Testis (tissue), 3 donors: Measurements from ENCODE around the gene SH3BP4. TPM values are rescaled to one million over a fixed set of nuclear protein-coding genes. Genes with fewer than 3 reads are reported as not detected.

Experiments
- DNase-seq: peaks from one replicate; pipeline ENCODE4 v3.0.0-alpha.2; 2019
- H3K27ac ChIP-seq, 2 donors: fragments of 200-600 bp; sonication (generic); one replicate each; pipeline ENCODE4 v1.5.1; 2019
- H3K27me3 ChIP-seq: fragments of 200-600 bp; sonication (generic); one replicate; pipeline ENCODE4 v1.5.1; 2019
- H3K36me3 ChIP-seq: fragments of 200-600 bp; sonication (generic); one replicate; pipeline ENCODE4 v1.5.1; 2017; ENCODE audit warnings: low read depth; ENCODE audit errors: missing control alignments
- H3K4me1 ChIP-seq: fragments of 200-600 bp; sonication (generic); one replicate; pipeline ENCODE4 v1.5.1; 2019
- H3K4me3 ChIP-seq, 2 donors: fragments of 200-600 bp; sonication (generic); one replicate each; pipeline ENCODE4 v1.5.1; 2017 to 2019
- H3K9me3 ChIP-seq: fragments of 200-600 bp; sonication (generic); one replicate; pipeline ENCODE4 v1.5.1; 2017
- POLR2A ChIP-seq: fragments of 450-650 bp; IDR thresholded peaks from one replicate; pipeline ENCODE4 v1.6.1; 2017; ENCODE audit warnings: antibody characterized with exemption, mild to moderate bottlenecking, moderate library complexity
- WGBS, 2 donors: methylation state at CpG; one replicate each; pipeline ENCODE4 v1.1.5; 2018; 5-methylcytosine and 5-hydroxymethylcytosine counted together
- intact Hi-C: fragments of 100-400 bp; cut with DNase I; formaldehyde crosslinking; loops from one replicate; pipeline ENCODE4 v1.15.1; 2023; ENCODE audit warnings: low total_unique reads
- polyA plus RNA-seq: library from polyadenylated mRNA; stranded (reverse); fragments of 350-450 nt; fragmentation: Illumina TruSeq; extraction: RNeasy Lipid Tissue Mini Kit (QIAGEN cat#74804); gene quantifications from one replicate; pipeline ENCODE4 v1.2.3, GENCODE V29; 2014; ENCODE audit warnings: low read depth, low replicate concordance; ENCODE audit not compliant: insufficient read depth
- total RNA-seq, 2 donors: library from RNA; depleted of rRNA; stranded (reverse); fragments of >200 nt; gene quantifications; one replicate each; pipeline ENCODE4 v1.2.3, GENCODE V29; 2016
- TF ChIP-seq, protein P1 (sequence below), 3 experiments: fragments of 450-650 bp in 2 of 3; fragments of 200-600 bp in 1 of 3; sonication (generic) in 1 of 3; IDR thresholded peaks; one replicate each; pipeline ENCODE4 v1.5.1; 2016 to 2019; ENCODE audit warnings: antibody characterized with exemption in 3 of 3, mild to moderate bottlenecking in 2 of 3, moderate library complexity in 1 of 3

Gene SH3BP4
- total and polyA plus RNA-seq, 3 donors from 2014 or later, result 33.3 to 88.5 (median 64.4) TPM

DNA sequence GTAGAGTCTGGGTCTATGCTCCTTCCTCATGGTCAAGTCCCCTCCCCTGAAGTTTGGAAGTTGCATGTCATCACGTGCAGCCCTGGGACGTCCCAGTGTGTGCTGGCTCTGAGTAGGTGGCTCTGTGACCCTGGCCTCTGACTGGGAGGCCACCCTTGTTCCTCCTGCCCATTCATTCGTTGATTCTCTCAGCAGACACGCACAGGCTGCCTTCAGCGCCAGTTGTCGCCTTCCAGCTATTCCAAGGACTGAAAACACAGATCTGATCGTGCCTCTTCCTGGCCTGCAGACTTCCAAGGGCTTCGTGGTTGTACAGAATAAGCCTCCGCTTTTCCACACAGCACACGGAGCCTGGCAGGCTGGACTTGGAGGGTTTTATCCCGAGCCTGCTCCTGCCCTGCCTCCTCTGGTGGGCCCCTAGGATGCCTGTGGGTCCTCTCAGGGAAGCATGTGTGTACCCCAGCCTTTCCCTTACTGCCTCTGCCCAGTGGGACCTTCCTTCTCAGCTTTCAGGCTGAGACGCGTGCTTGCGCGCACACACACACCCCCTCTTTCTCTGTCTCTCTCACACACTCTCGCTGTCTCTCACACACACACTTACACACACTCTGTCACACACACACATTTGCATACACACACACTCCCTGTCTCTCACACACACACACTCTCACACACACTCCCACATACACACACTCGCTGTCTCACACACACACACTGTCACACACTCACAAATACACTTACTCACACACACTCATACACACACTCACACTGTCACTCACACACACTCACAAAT is 17.7 kb downstream of the SH3BP4 start:
- Histone ChIP-seq H3K36me3 (no peaks in the 10 kb centered on the region), H3K9me3 (no peaks in the 10 kb centered on the region), H3K27me3 (no peaks in the 10 kb centered on the region), H3K27ac (peak overlapping the region in 1 of 2 donors; percentile 2), H3K4me3 (no peak overlapping the region), H3K4me1 (peaks cover 29% of the 10 kb centered on the region)
- intact Hi-C loops, result no loop called here
- 49 to 54% methylated on average over 17 of the region's 17 CpGs for WGBS, 2 donors
- peak; percentile 57 for DNase-seq
- TF ChIP-seq, protein P1, sequence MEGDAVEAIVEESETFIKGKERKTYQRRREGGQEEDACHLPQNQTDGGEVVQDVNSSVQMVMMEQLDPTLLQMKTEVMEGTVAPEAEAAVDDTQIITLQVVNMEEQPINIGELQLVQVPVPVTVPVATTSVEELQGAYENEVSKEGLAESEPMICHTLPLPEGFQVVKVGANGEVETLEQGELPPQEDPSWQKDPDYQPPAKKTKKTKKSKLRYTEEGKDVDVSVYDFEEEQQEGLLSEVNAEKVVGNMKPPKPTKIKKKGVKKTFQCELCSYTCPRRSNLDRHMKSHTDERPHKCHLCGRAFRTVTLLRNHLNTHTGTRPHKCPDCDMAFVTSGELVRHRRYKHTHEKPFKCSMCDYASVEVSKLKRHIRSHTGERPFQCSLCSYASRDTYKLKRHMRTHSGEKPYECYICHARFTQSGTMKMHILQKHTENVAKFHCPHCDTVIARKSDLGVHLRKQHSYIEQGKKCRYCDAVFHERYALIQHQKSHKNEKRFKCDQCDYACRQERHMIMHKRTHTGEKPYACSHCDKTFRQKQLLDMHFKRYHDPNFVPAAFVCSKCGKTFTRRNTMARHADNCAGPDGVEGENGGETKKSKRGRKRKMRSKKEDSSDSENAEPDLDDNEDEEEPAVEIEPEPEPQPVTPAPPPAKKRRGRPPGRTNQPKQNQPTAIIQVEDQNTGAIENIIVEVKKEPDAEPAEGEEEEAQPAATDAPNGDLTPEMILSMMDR (IDR thresholded peaks at IDR 0.05), result no peak

DNA sequence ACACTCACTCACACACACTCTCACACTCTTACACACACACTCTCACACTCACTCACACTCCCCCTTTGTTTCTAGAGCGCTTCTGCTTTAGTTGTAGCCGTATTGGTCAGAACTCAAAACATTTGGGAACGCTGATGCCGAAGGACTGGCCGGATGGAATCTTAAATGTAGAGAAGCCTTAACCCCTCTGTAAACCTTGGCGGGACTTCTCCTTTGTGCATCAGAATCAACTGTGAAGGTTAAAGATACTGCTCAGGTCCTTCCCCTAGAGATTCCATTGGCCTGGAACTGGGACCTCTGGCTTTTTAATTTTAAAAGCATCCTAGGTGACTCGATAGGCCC is 18.3 kb downstream of the SH3BP4 start:
- H3K9me3 ChIP-seq, result no peaks in the 10 kb centered on the region
- H3K36me3 ChIP-seq, result no peaks in the 10 kb centered on the region
- intact Hi-C loops, result no loop called here
- no peaks in the 10 kb centered on the region for H3K27me3 ChIP-seq
- peak overlapping the region in 1 of 2 donors; percentile 2 for H3K27ac ChIP-seq
- H3K4me1 ChIP-seq, result peaks cover 30% of the 10 kb centered on the region
- TF ChIP-seq POLR2A, result no peak
- TF ChIP-seq, protein P1 (IDR thresholded peaks at IDR 0.05), result no peak
- no peak overlapping the region for H3K4me3 ChIP-seq
- 48 to 71% methylated on average over 7 of the region's 7 CpGs for WGBS, 2 donors
- DNase-seq, result no peak

DNA sequence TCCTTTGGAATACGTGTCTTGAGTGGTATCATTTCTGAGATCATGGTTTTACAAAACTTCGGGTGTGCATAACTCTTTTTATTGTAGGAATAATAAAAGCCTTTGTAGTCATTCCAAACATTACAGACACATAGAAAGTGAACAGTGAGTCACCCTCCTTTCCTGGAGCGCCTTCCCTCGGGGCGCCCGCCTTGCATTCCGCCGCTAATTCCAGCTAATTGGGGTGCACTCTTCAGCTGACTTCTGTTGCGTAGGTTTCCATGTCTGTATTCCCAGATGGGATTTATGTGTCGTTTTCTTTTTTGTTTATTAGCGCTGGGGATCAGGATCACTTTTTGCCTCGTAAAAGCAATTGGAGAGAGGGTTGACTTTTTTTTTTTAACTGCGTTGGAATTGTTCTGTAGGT is 18.7 kb downstream of the SH3BP4 start:
- DNase-seq, result no peak
- Histone ChIP-seq H3K9me3 (no peaks in the 10 kb centered on the region), H3K36me3 (no peaks in the 10 kb centered on the region), H3K4me3 (no peak overlapping the region), H3K4me1 (peaks cover 33% of the 10 kb centered on the region), H3K27me3 (no peaks in the 10 kb centered on the region), H3K27ac (no peak overlapping the region)
- WGBS, 2 donors, result 79 to 80% methylated on average over 13 of the region's 13 CpGs
- intact Hi-C loops, result no loop called here
- no peak for TF ChIP-seq POLR2A
- TF ChIP-seq, protein P1 (IDR thresholded peaks at IDR 0.05), result no peak

DNA sequence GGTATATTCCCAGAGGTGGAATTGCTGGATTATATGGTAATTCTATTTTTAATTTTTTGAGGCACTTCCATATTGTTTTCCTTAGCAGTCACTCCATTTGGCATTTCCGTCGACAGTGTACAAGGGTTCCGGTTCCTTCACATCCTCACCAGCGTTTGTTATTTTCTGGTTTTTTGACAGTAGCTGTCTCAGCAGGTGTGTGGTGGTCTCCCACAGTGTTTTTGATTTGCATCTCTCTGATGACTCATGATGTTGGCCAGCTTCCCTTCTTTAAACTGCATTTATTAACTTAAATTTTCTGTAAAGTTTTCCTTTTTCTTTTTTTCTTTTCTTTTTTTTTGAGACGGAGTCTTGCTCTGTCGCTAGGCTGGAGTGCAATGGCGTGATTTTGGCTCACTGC is 19.7 kb downstream of the SH3BP4 start:
- intact Hi-C loops, result no loop called here
- H3K9me3 ChIP-seq, result no peaks in the 10 kb centered on the region
- H3K4me3 ChIP-seq, result no peak overlapping the region
- peaks cover 40% of the 10 kb centered on the region for H3K4me1 ChIP-seq
- no peaks in the 10 kb centered on the region for H3K36me3 ChIP-seq
- no peaks in the 10 kb centered on the region for H3K27me3 ChIP-seq
- no peak for TF ChIP-seq POLR2A
- TF ChIP-seq, protein P1 (IDR thresholded peaks at IDR 0.05), result no peak
- no peak for DNase-seq
- H3K27ac ChIP-seq, result no peak overlapping the region
- WGBS, 2 donors, result 88 to 91% methylated on average over 7 of the region's 7 CpGs

DNA sequence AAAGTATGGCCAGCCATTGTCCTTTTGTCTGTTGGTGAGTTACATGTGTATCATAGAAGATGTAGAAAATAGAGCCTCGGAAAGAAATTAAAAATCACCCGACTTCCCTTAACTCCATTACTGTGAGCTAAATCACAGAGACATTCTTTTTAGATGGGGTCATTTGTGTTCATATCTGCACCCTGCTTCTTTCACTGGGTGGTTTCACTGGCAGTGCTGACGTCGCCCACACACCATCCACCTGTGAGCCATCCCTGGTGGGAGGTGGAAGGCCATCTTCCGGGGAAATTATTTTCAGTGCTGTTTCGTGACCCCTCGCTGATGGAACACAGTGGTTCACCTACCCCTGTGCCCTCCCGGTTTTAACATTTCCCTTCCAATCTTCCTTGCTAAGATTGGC is 21.2 kb downstream of the SH3BP4 start:
- H3K4me1 ChIP-seq, result peaks cover 55% of the 10 kb centered on the region
- intact Hi-C loops, result no loop called here
- no peak overlapping the region for H3K27ac ChIP-seq
- no peak overlapping the region for H3K4me3 ChIP-seq
- no peaks in the 10 kb centered on the region for H3K27me3 ChIP-seq
- H3K36me3 ChIP-seq, result no peaks in the 10 kb centered on the region
- WGBS, 2 donors, result 62 to 65% methylated on average over 8 of the region's 8 CpGs
- no peaks in the 10 kb centered on the region for H3K9me3 ChIP-seq
- no peak for TF ChIP-seq POLR2A
- TF ChIP-seq, protein P1 (IDR thresholded peaks at IDR 0.05), result no peak
- no peak for DNase-seq
